Fibroblast of the aortic adventitia (primary cell): Measurements from ENCODE around the gene GIT1. TPM values are rescaled to one million over a fixed set of nuclear protein-coding genes. Genes with fewer than 3 reads are reported as not detected.

Experiments
- DNase-seq: peaks from one replicate; pipeline ENCODE4 v3.0.0-alpha.2; 2010; ENCODE audit warnings: low read depth
- H3K4me3 ChIP-seq: 2 replicates; pipeline ENCODE4 v1.5.1; 2011; ENCODE audit warnings: low read depth, mild to moderate bottlenecking, control low read depth, low read length, moderate library complexity
- CTCF ChIP-seq: IDR thresholded peaks from 2 replicates; pipeline ENCODE4 v1.5.1; 2011; ENCODE audit warnings: mild to moderate bottlenecking, low read length, control low read depth, inconsistent platforms; ENCODE audit not compliant: insufficient read depth
- total RNA-seq: library from RNA; depleted of rRNA; stranded (reverse); fragments of >200 nt; gene quantifications from 2 replicates; pipeline ENCODE4 v1.2.3, GENCODE V29; 2012; ENCODE audit warnings: low replicate concordance

Gene GIT1
- total RNA-seq, 1 donor: 38.6 TPM

GRCh38 chr17:29593591-29594518 is 4.4 kb upstream of the GIT1 start:
- peak; percentile 21 for TF ChIP-seq CTCF
- H3K4me3 ChIP-seq: peak overlapping the region; percentile 69
- DNase-seq: no peak

- DNase-seq: no peak
- no peak for TF ChIP-seq CTCF
- peak within 1 kb of the TSS; percentile 69 for H3K4me3 ChIP-seq
Measured at GRCh38 chr17:29592850-29593551, 3.6 kb upstream of the GIT1 start, which contains the start of gene ANKRD13B. Gene ANKRD13B (plus strand): TSS chr17:29593132. CDS start chr17:29593622, 490 bp downstream.

- DNase-seq: no peak
- TF ChIP-seq CTCF: peak; percentile 97
- H3K4me3 ChIP-seq: peak overlapping the region; percentile 38
Measured at GRCh38 chr17:29591737-29592608, 2.5 kb upstream of the GIT1 start.

- TF ChIP-seq CTCF: no peak
- peak; percentile 72 for DNase-seq
- H3K4me3 ChIP-seq: peak overlapping the region; percentile 38
Measured at GRCh38 chr17:29591146-29591736, 1.8 kb upstream of the GIT1 start.

GRCh38 chr17:29590411-29591145 is 1.1 kb upstream of the GIT1 start:
- H3K4me3 ChIP-seq: peak overlapping the region; percentile 66
- peak; percentile 66 for DNase-seq
- no peak for TF ChIP-seq CTCF
